OCI-LY3 (cell line): ENCODE measurements around the gene NRGN.

Experiments
- H2AFZ ChIP-seq: fragments of 200-600, 300-600 bp; shearing (Covaris generic); 2 replicates; pipeline ENCODE4 v1.6.0; 2014; ENCODE audit warnings: antibody characterized with exemption, low read depth, low read length
- H3K27ac ChIP-seq: fragments of 200-600, 300-600 bp; sonication (generic); 2 replicates; pipeline ENCODE4 v1.5.1; 2014; ENCODE audit warnings: mild to moderate bottlenecking, low read length, moderate library complexity, mixed read lengths
- H3K27me3 ChIP-seq: fragments of 200-600, 300-600 bp; sonication (generic); 2 replicates; pipeline ENCODE4 v1.6.1; 2014; ENCODE audit warnings: low read depth, low read length, mixed read lengths
- H3K36me3 ChIP-seq: fragments of 200-600, 300-600 bp; sonication (generic); replicated peaks from 2 replicates; pipeline ENCODE3; 2014; ENCODE audit warnings: low read depth, low read length, mixed read lengths
- H3K4me1 ChIP-seq: fragments of 300-600, 200-600 bp; sonication (generic); 2 replicates; pipeline ENCODE4 v1.6.1; 2014; ENCODE audit warnings: low read length, mixed read lengths
- H3K4me2 ChIP-seq: fragments of 200-600, 300-600 bp; sonication (generic); 2 replicates; pipeline ENCODE4 v1.6.1; 2014; ENCODE audit warnings: low read length, mixed read lengths
- H3K4me3 ChIP-seq: fragments of 300-600, 200-600 bp; sonication (generic); 2 replicates; pipeline ENCODE4 v1.5.1; 2014; ENCODE audit warnings: antibody characterized with exemption, mild to moderate bottlenecking, low read length, moderate library complexity
- H3K79me2 ChIP-seq: fragments of 300-600, 200-600 bp; shearing (Covaris generic); 2 replicates; pipeline ENCODE4 v1.6.1; 2014; ENCODE audit warnings: mild to moderate bottlenecking, low read length, mixed read lengths
- H3K9ac ChIP-seq: fragments of 300-600, 200-600 bp; shearing (Covaris generic); 2 replicates; pipeline ENCODE4 v1.6.0; 2014; ENCODE audit warnings: mild to moderate bottlenecking, low read length, moderate library complexity
- H3K9me3 ChIP-seq: fragments of 200-600, 300-600 bp; shearing (Covaris generic); 2 replicates; pipeline ENCODE4 v1.6.1; 2014; ENCODE audit warnings: low read length, mixed read lengths; ENCODE audit not compliant: insufficient read depth
- H4K20me1 ChIP-seq: fragments of 200-600, 300-600 bp; sonication (generic); 2 replicates; pipeline ENCODE4 v1.6.1; 2016; ENCODE audit warnings: low read length, mixed read lengths; ENCODE audit not compliant: insufficient read depth
- CTCF ChIP-seq: fragments of 200-600, 300-600 bp; sonication (generic); IDR thresholded peaks from 2 replicates; pipeline ENCODE4 v1.5.1; 2014; ENCODE audit warnings: antibody characterized with exemption, low read length, low read depth
- EZH2phosphoT487 ChIP-seq: fragments of 200-600 bp; shearing (Covaris generic); IDR thresholded peaks from 2 replicates; pipeline ENCODE4 v1.6.1; 2018; ENCODE audit warnings: antibody characterized with exemption, mixed run types, low read depth

The NRGN gene

GRCh38 chr11:124760205-124760652 lies 20.5 kb downstream of the NRGN start:
- H3K4me2 ChIP-seq = no peak overlapping the region
- H3K4me1 ChIP-seq = peaks cover 8% of the 10 kb centered on the region
- no peaks in the 10 kb centered on the region for H3K9me3 ChIP-seq
- peaks cover 5% of the 10 kb centered on the region; the same call in 1 of the 2 replicates for H4K20me1 ChIP-seq
- peaks cover under 1% of the 10 kb centered on the region for H3K36me3 ChIP-seq
- no peaks in the 10 kb centered on the region for H3K79me2 ChIP-seq
- H3K27me3 ChIP-seq = peaks cover 17% of the 10 kb centered on the region; the same call in 1 of the 2 replicates
- H3K27ac ChIP-seq = no peak overlapping the region
- no peak overlapping the region for H3K9ac ChIP-seq
- no peak overlapping the region for H3K4me3 ChIP-seq
- TF ChIP-seq EZH2phosphoT487 (no peak), CTCF (no peak)
- H2AFZ ChIP-seq = no peak overlapping the region

GRCh38 chr11:124760806-124761205 lies 21.1 kb downstream of the NRGN start:
- TF ChIP-seq EZH2phosphoT487 (no peak), CTCF (no peak)
- H2AFZ ChIP-seq = no peak overlapping the region
- H3K36me3 ChIP-seq = peaks cover 3% of the 10 kb centered on the region
- no peak overlapping the region for H3K27ac ChIP-seq
- H3K79me2 ChIP-seq = no peaks in the 10 kb centered on the region
- peaks cover 5% of the 10 kb centered on the region; the same call in 1 of the 2 replicates for H4K20me1 ChIP-seq
- no peak overlapping the region for H3K4me3 ChIP-seq
- H3K4me2 ChIP-seq = no peak overlapping the region
- no peak overlapping the region for H3K9ac ChIP-seq
- peaks cover 17% of the 10 kb centered on the region; the same call in 1 of the 2 replicates for H3K27me3 ChIP-seq
- no peaks in the 10 kb centered on the region for H3K9me3 ChIP-seq
- peaks cover 8% of the 10 kb centered on the region for H3K4me1 ChIP-seq

- TF ChIP-seq CTCF = no peak
- TF ChIP-seq EZH2phosphoT487 = no peak
- Histone ChIP-seq H3K4me2 (peak overlapping the region; percentile 94), H3K4me1 (peaks cover 8% of the 10 kb centered on the region), H3K9ac (peak overlapping the region; percentile 48; the same call in 1 of the 2 replicates), H3K27ac (no peak overlapping the region), H3K79me2 (no peaks in the 10 kb centered on the region), H3K27me3 (peaks cover 17% of the 10 kb centered on the region; the same call in 1 of the 2 replicates), H3K4me3 (peak overlapping the region; percentile 90), H4K20me1 (peaks cover 5% of the 10 kb centered on the region; the same call in 1 of the 2 replicates), H2AFZ (peak overlapping the region; percentile 75), H3K36me3 (peaks cover 3% of the 10 kb centered on the region), H3K9me3 (no peaks in the 10 kb centered on the region)
Measured at GRCh38 chr11:124761301-124762104, 21.8 kb downstream of the NRGN start.

- Histone ChIP-seq H3K9me3 (no peaks in the 10 kb centered on the region), H3K36me3 (peaks cover 3% of the 10 kb centered on the region), H3K9ac (peak within 1 kb of the TSS; percentile 60), H3K4me2 (peak within 1 kb of the TSS; percentile 94), H3K27me3 (peaks cover 17% of the 10 kb centered on the region; the same call in 1 of the 2 replicates), H3K4me3 (peak within 1 kb of the TSS; percentile 90), H3K4me1 (peaks cover 8% of the 10 kb centered on the region), H2AFZ (peak within 1 kb of the TSS; percentile 75), H3K27ac (no peak within 1 kb of the TSS), H3K79me2 (no peaks in the 10 kb centered on the region), H4K20me1 (peaks cover 5% of the 10 kb centered on the region; the same call in 1 of the 2 replicates)
- no peak for TF ChIP-seq EZH2phosphoT487
- TF ChIP-seq CTCF = no peak; the same call in 1 of the 2 replicates
Measured at GRCh38 chr11:124762105-124762623, 22.4 kb downstream of the NRGN start, which contains the start of gene ESAM. Gene ESAM, minus strand, starts transcription at chr11:124762290. Its CDS starts 136 bp downstream, at chr11:124762154.
